Esophagus squamous epithelium (tissue), 5 donors: Measurements from ENCODE around the gene GATB. TPM values are rescaled to one million over a fixed set of nuclear protein-coding genes. Genes with fewer than 3 reads are reported as not detected.

Experiments
- DNase-seq: peaks from one replicate; lab custom pipeline; 2025; lab: John Stamatoyannopoulos, UW
- H3K27ac ChIP-seq, 4 donors: fragments of 200-600 bp; sonication (generic); one replicate each; pipeline ENCODE4 v1.5.1; 2016 to 2019; ENCODE audit warnings: mild to moderate bottlenecking in 1 of 4
- H3K27me3 ChIP-seq, 4 donors: fragments of 200-600 bp; sonication (generic); 1 replicate in 3 of 4; 2 replicates in 1 of 4; pipeline versions ENCODE4 v1.5.1 to v1.6.0; 2017 to 2021; ENCODE audit warnings: antibody characterized with exemption in 1 of 4
- H3K36me3 ChIP-seq, 3 donors: fragments of 200-600 bp; sonication (generic); one replicate each; pipeline ENCODE4 v1.5.1; 2016 to 2019
- H3K4me1 ChIP-seq, 3 donors: fragments of 200-600 bp; sonication (generic); one replicate each; pipeline ENCODE4 v1.5.1; 2017 to 2019
- H3K4me3 ChIP-seq, 4 donors: fragments of 200-600 bp; sonication (generic); 1 replicate in 3 of 4; 2 replicates in 1 of 4; pipeline ENCODE4 v1.5.1; 2016 to 2019; ENCODE audit warnings: mild to moderate bottlenecking in 2 of 4, moderate library complexity in 1 of 4
- H3K9me3 ChIP-seq, 3 donors: fragments of 200-600 bp; sonication (generic); one replicate each; pipeline ENCODE4 v1.5.1; 2016 to 2019
- POLR2A ChIP-seq, 4 donors: fragments of 450-650 bp; IDR thresholded peaks; one replicate each; pipeline ENCODE4 v1.6.1; 2017; ENCODE audit warnings: antibody characterized with exemption in 4 of 4, mild to moderate bottlenecking in 4 of 4, moderate library complexity in 3 of 4
- WGBS, 2 donors: methylation state at CpG; one replicate each; pipeline ENCODE4 v1.1.5; 2018; 5-methylcytosine and 5-hydroxymethylcytosine counted together
- intact Hi-C: fragments of 100-400 bp; cut with DNase I; formaldehyde crosslinking; loops from one replicate; pipeline ENCODE4 v1.15.0; 2022
- total RNA-seq, 4 donors: library from RNA; depleted of rRNA; stranded (reverse); fragments of >200 nt; gene quantifications; one replicate each; pipeline ENCODE4 v1.1.0, GENCODE V29; 2016
- TF ChIP-seq, protein P1 (sequence below), 6 experiments: fragments of 450-650 bp in 4 of 6; fragments of 200-600 bp in 2 of 6; sonication (generic) in 2 of 6; IDR thresholded peaks; one replicate each; pipeline ENCODE4 v1.5.1; 2016 to 2019; ENCODE audit warnings: antibody characterized with exemption in 6 of 6, mild to moderate bottlenecking in 4 of 6, moderate library complexity in 4 of 6
- donor health status: DM: yes; HTN: yes; CAD: no.

Gene GATB
- total RNA-seq, 4 donors from 2014 or later: 13.4 to 29.8 (median 24.2) TPM

DNA sequence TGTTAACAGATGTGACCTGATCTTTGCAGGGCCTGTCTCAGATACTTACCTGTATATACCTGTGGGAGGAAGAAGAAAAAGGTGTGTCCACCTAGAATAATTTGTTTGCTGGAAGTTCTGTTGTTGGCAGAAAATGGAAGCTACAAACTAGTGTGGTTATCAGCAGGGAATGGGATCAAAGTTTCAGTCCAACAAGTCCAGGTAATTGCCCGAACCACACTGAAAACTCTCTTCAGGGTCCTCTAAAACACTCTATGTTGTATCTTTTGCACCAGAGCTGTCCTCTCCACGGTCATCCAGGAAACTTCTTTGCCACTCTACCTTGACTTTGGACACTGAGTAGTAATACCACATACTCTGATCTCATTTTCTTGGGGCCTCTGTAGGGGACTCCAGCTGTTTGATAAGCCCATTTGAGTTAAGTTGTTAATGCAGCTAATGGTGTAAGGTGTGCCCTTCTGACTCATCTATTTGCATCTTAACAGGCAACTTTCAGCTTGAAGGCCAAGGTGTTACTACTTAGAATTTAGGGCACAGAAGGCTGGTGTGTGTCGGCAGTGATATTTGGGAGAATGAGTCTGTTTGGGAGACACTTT lies 38.7 kb upstream of the GATB start:
- Histone ChIP-seq H3K9me3 (no peaks in the 10 kb centered on the region), H3K4me1 (peaks cover 0 to 17% (median 5%) of the 10 kb centered on the region in 3 donors), H3K36me3 (no peaks in the 10 kb centered on the region), H3K27ac (no peak overlapping the region), H3K4me3 (no peak overlapping the region), H3K27me3 (no peaks in the 10 kb centered on the region)
- intact Hi-C loops: no loop called here
- no peak for DNase-seq
- WGBS, 2 donors: 72 to 88% methylated on average over 3 of the region's 3 CpGs
- TF ChIP-seq POLR2A (IDR thresholded peaks at IDR 0.05): no peak
- TF ChIP-seq, protein P1, sequence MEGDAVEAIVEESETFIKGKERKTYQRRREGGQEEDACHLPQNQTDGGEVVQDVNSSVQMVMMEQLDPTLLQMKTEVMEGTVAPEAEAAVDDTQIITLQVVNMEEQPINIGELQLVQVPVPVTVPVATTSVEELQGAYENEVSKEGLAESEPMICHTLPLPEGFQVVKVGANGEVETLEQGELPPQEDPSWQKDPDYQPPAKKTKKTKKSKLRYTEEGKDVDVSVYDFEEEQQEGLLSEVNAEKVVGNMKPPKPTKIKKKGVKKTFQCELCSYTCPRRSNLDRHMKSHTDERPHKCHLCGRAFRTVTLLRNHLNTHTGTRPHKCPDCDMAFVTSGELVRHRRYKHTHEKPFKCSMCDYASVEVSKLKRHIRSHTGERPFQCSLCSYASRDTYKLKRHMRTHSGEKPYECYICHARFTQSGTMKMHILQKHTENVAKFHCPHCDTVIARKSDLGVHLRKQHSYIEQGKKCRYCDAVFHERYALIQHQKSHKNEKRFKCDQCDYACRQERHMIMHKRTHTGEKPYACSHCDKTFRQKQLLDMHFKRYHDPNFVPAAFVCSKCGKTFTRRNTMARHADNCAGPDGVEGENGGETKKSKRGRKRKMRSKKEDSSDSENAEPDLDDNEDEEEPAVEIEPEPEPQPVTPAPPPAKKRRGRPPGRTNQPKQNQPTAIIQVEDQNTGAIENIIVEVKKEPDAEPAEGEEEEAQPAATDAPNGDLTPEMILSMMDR (IDR thresholded peaks at IDR 0.05): no peak

GRCh38 chr4:151798678-151799416 lies 38.0 kb upstream of the GATB start:
- no peak overlapping the region for H3K27ac ChIP-seq
- WGBS, 2 donors: 81 to 84% methylated on average over 5 to 6 of the region's 6 CpGs
- intact Hi-C loops: no loop called here

DNA sequence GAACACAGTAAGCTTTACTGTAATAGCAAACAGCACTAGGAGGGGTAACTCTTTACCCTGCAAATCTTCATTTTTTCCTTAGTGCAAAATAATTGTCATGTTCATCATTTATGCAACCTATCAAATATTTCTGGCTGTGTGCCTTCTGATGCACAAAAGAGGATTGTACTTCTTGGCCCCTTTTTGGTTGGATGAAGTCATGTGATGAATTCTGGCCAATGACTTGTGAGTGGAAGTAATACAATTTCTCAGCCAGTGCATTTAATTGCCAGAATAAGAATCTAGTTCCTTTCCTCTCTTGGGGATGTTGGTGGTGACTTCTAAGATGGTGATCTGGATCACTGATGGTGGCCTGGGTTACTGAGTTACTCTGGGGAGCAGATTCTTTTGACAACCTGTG lies 37.0 kb upstream of the GATB start:
- no peak overlapping the region for H3K4me3 ChIP-seq
- no peak for DNase-seq
- H3K27ac ChIP-seq: peak overlapping the region in 2 of 4 donors; percentile 5 to 44
- no peaks in the 10 kb centered on the region for H3K27me3 ChIP-seq
- intact Hi-C loops: no loop called here
- H3K4me1 ChIP-seq: peaks cover 0 to 17% (median 5%) of the 10 kb centered on the region in 3 donors
- H3K36me3 ChIP-seq: no peaks in the 10 kb centered on the region
- H3K9me3 ChIP-seq: no peaks in the 10 kb centered on the region
- TF ChIP-seq POLR2A (IDR thresholded peaks at IDR 0.05): no peak
- TF ChIP-seq, protein P1 (IDR thresholded peaks at IDR 0.05): no peak

More at GRCh38 chr4:151798678-151799416, 38.0 kb upstream of the GATB start:
- H3K36me3 ChIP-seq: no peaks in the 10 kb centered on the region
- no peak overlapping the region for H3K4me3 ChIP-seq
- TF ChIP-seq POLR2A (IDR thresholded peaks at IDR 0.05): no peak
- TF ChIP-seq, protein P1 (IDR thresholded peaks at IDR 0.05): no peak
- DNase-seq: no peak
- H3K27me3 ChIP-seq: no peaks in the 10 kb centered on the region
- H3K9me3 ChIP-seq: no peaks in the 10 kb centered on the region
- peaks cover 0 to 17% (median 5%) of the 10 kb centered on the region in 3 donors for H3K4me1 ChIP-seq

GRCh38 chr4:151797131-151797530 lies 36.3 kb upstream of the GATB start:
- H3K36me3 ChIP-seq: no peaks in the 10 kb centered on the region
- H3K27ac ChIP-seq: peak overlapping the region in 2 of 4 donors; percentile 15 to 43
- peaks cover 0 to 17% (median 5%) of the 10 kb centered on the region in 3 donors for H3K4me1 ChIP-seq
- intact Hi-C loops: no loop called here
- H3K9me3 ChIP-seq: no peaks in the 10 kb centered on the region
- no peak overlapping the region for H3K4me3 ChIP-seq
- 35 to 37% methylated on average over 3 of the region's 3 CpGs for WGBS, 2 donors
- TF ChIP-seq POLR2A (IDR thresholded peaks at IDR 0.05): no peak
- no peaks in the 10 kb centered on the region for H3K27me3 ChIP-seq
- no peak for DNase-seq

GRCh38 chr4:151796106-151796505 lies 35.3 kb upstream of the GATB start:
- H3K4me3 ChIP-seq: no peak overlapping the region
- H3K27ac ChIP-seq: peak overlapping the region in 1 of 4 donors; percentile 43
- TF ChIP-seq, protein P1 (IDR thresholded peaks at IDR 0.05): no peak
- no peak for TF ChIP-seq POLR2A (IDR thresholded peaks at IDR 0.05)
- H3K36me3 ChIP-seq: no peaks in the 10 kb centered on the region
- H3K4me1 ChIP-seq: peaks cover 0 to 17% (median 5%) of the 10 kb centered on the region in 3 donors
- no peaks in the 10 kb centered on the region for H3K9me3 ChIP-seq
- intact Hi-C loops: no loop called here
- 91 to 93% methylated on average over 3 of the region's 3 CpGs for WGBS, 2 donors
- no peaks in the 10 kb centered on the region for H3K27me3 ChIP-seq
- DNase-seq: no peak
